ENCODE data around the gene MOB2. TPM values are rescaled to one million over a fixed set of nuclear protein-coding genes. Genes with fewer than 3 reads are reported as not detected.

MOB2 gene
- total RNA-seq, 2 experiments from 2014 or later: 15.3 TPM

- no peak for DNase-seq
- Mint-ChIP-seq H3K4me1 (peaks cover 3% of the 10 kb centered on the region), H3K9me3 (ENCODE audit: low read depth) (no peaks in the 10 kb centered on the region), H3K36me3 (ENCODE audit: low read depth) (peaks cover 9% of the 10 kb centered on the region), H3K27ac (no peak overlapping the region), H3K4me3 (no peak overlapping the region), H3K27me3 (no peaks in the 10 kb centered on the region)
- no peak for ATAC-seq
- POLR2A ChIA-PET: no interaction called here
- CTCF ChIA-PET: interaction anchor here (1.0 kb wide), 1 partner anchor 11 kb away, joined by 3 read pairs; no protein-coding TSS in a partner anchor
- intact Hi-C loops (cut with DNase I, micrococcal nuclease): no loop called here
These were observed 5.1 kb downstream of the MOB2 start for GRCh38 chr11:1481483-1481825.

DNA sequence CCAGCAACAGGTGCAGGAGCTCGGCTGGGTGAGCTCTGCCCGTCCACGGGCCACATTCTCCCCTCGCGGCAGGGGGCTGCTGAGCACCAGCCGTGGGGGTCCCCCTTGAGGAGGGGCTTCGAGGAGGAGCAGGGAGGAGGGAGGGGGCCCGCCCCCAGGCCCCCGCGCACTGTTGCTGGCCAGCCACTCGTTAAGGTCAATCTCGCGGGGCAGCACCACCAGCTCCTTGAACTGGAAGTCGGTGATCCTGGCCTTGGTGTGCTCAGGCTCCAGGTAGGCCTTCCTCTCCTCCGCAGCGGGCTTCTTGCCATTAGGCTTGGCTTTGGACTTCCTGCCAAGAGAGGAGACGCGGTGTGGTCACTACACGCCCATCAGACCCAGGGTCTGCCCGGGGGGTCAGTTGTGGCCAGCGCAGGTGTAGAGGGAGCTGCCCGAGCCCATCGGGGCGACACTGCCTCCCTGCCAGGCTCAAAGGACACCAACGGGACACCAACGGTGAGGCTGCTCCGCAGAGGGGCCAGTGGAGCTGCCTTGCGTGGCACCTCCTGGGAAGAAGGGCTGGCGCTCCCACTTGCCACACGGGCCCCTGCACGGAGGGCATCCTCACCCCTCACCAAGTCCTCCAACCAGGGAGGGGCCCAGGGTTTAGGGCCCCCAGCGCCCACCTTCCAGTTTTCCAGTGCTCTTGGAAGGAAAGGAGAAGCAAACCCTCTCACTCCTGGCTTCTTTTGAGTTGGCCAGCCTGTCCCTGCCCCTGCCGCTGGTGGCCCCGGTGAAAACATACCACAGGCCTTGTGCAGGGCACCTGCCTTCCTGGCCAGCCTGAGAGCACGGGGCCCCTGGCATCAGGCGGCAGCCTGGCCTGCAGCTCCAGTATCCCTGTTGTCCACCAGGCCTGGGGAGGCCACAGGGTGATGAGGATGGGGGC is 5.8 kb downstream of the MOB2 start:
- peaks cover 3% of the 10 kb centered on the region for H3K4me1 Mint-ChIP-seq
- H3K27ac Mint-ChIP-seq: no peak overlapping the region
- no peaks in the 10 kb centered on the region for H3K9me3 Mint-ChIP-seq (ENCODE audit: low read depth)
- peaks cover 9% of the 10 kb centered on the region for H3K36me3 Mint-ChIP-seq (ENCODE audit: low read depth)
- ChIA-PET CTCF (interaction anchor here (0.6 kb wide), 1 partner anchor 41 kb away, joined by 3 read pairs; no protein-coding TSS in a partner anchor), POLR2A (no interaction called here)
- intact Hi-C loops (cut with DNase I, micrococcal nuclease): no loop called here
- DNase-seq (no peak), ATAC-seq (no peak)
- H3K4me3 Mint-ChIP-seq: no peak overlapping the region
- no peaks in the 10 kb centered on the region for H3K27me3 Mint-ChIP-seq

DNA sequence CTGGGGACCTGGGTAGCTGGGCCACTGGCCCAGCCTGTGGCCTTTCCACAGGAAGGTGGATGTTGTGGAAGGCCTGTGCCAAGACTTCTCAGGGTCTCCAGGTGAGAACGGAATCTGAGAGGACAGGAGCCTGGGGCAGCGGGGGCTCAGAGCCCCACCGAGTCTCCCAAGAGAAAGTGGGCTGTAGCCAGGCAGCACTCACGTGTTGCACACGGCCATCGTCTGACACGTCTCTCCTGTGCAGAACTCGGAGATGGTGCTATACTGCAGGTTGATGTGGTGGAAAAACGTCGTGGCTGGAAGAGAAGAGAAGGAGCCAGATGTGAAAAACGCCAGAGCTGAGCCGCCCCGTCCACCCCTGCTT is 6.4 kb downstream of the MOB2 start:
- Mint-ChIP-seq H3K4me3 (no peak overlapping the region), H3K4me1 (peaks cover 2% of the 10 kb centered on the region), H3K36me3 (ENCODE audit: low read depth) (peaks cover 9% of the 10 kb centered on the region), H3K9me3 (ENCODE audit: low read depth) (no peaks in the 10 kb centered on the region), H3K27me3 (no peaks in the 10 kb centered on the region), H3K27ac (no peak overlapping the region)
- intact Hi-C loops (cut with DNase I, micrococcal nuclease): no loop called here
- POLR2A ChIA-PET: no interaction called here
- ATAC-seq: no peak
- no peak for DNase-seq
- CTCF ChIA-PET: interaction anchor here (0.6 kb wide), 1 partner anchor 41 kb away, joined by 3 read pairs; no protein-coding TSS in a partner anchor

GRCh38 chr11:1479678-1480118 is 6.9 kb downstream of the MOB2 start:
- Mint-ChIP-seq H3K27ac (no peak overlapping the region), H3K27me3 (no peaks in the 10 kb centered on the region), H3K4me3 (no peak overlapping the region), H3K4me1 (no peaks in the 10 kb centered on the region), H3K36me3 (ENCODE audit: low read depth) (peaks cover 9% of the 10 kb centered on the region), H3K9me3 (ENCODE audit: low read depth) (no peaks in the 10 kb centered on the region)
- DNase-seq: no peak
- intact Hi-C loops (cut with DNase I, micrococcal nuclease): no loop called here
- ChIA-PET CTCF (no interaction called here), POLR2A (no interaction called here)
- ATAC-seq: no peak

DNA sequence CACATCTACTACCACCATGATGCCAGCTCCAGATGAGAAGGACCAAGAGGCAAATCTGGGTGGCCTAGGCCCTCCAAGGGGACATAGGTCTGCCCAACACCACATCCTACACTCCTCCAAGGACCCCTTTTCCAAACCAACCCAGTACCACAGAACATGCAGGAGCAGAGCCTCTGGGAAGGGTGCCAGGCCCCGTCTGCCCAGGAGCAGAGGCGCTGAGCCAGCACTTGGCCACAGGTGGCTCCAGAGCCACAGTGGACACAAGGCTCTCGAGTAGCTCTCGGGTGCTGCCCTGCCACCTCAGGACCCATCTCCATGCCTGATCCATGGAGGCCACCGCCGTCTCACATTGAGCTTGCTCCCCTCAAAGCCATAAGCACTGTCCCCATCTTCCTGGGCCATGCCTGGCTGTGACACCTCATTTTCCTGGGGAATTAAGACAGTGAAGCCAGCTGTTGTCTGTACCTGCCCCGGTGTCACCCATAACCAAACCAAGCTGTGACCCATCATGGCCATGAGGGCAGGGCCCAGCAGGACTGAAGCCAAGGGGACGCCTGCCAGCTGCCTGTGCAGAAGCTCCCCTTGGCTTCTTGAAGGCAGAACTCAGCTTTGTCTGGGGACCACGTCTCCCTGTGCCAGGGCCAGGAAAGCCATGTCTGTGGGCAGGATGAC is 7.4 kb downstream of the MOB2 start:
- CTCF ChIA-PET: no interaction called here
- no peak overlapping the region for H3K4me3 Mint-ChIP-seq
- no peaks in the 10 kb centered on the region for H3K27me3 Mint-ChIP-seq
- intact Hi-C loops (cut with DNase I, micrococcal nuclease): no loop called here
- POLR2A ChIA-PET: no interaction called here
- ATAC-seq: no peak
- peaks cover 9% of the 10 kb centered on the region for H3K36me3 Mint-ChIP-seq (ENCODE audit: low read depth)
- no peaks in the 10 kb centered on the region for H3K9me3 Mint-ChIP-seq (ENCODE audit: low read depth)
- H3K27ac Mint-ChIP-seq: no peak overlapping the region
- DNase-seq: no peak
- H3K4me1 Mint-ChIP-seq: no peaks in the 10 kb centered on the region

- DNase-seq (no peak), ATAC-seq (no peak)
- POLR2A ChIA-PET: no interaction called here
- no peak overlapping the region for H3K4me3 Mint-ChIP-seq
- no peaks in the 10 kb centered on the region for H3K27me3 Mint-ChIP-seq
- no peak overlapping the region for H3K27ac Mint-ChIP-seq
- peaks cover 9% of the 10 kb centered on the region for H3K36me3 Mint-ChIP-seq (ENCODE audit: low read depth)
- intact Hi-C loops (cut with DNase I, micrococcal nuclease): no loop called here
- H3K9me3 Mint-ChIP-seq (ENCODE audit: low read depth): no peaks in the 10 kb centered on the region
- H3K4me1 Mint-ChIP-seq: no peaks in the 10 kb centered on the region
- CTCF ChIA-PET: no interaction called here
These were observed 8.0 kb downstream of the MOB2 start for GRCh38 chr11:1478544-1478943.

DNA sequence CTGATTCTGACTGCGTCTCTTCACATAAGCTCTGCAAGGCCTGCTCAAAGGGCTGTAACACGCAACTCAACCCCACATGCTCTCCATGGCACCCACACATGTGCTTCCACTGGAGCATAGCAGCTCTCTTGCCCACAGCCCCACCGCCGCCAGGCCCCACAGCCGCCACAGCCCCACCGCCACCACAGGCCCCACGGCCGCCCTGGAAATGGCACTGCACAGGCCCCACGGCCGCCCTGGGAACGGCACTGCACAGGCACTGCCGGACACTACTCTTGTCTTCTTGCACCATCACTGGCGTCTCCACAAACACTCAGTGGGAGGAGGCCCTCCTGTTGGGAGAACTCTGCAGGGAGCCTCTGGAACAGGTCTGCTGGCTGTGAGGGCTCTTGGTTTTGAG is 8.6 kb downstream of the MOB2 start:
- Mint-ChIP-seq H3K4me3 (no peak overlapping the region), H3K27me3 (no peaks in the 10 kb centered on the region), H3K27ac (no peak overlapping the region), H3K4me1 (no peaks in the 10 kb centered on the region), H3K9me3 (ENCODE audit: low read depth) (no peaks in the 10 kb centered on the region), H3K36me3 (ENCODE audit: low read depth) (peaks cover 9% of the 10 kb centered on the region)
- ATAC-seq (no peak), DNase-seq (no peak)
- intact Hi-C loops (cut with DNase I, micrococcal nuclease): no loop called here
- ChIA-PET POLR2A (no interaction called here), CTCF (interaction anchor here (0.7 kb wide), 1 partner anchor 31 kb away, joined by 3 read pairs; no protein-coding TSS in a partner anchor)

- no peak for ATAC-seq
- Mint-ChIP-seq H3K27ac (no peak overlapping the region), H3K4me3 (no peak overlapping the region), H3K9me3 (ENCODE audit: low read depth) (no peaks in the 10 kb centered on the region), H3K27me3 (no peaks in the 10 kb centered on the region), H3K36me3 (ENCODE audit: low read depth) (peaks cover 9% of the 10 kb centered on the region), H3K4me1 (no peaks in the 10 kb centered on the region)
- no peak for DNase-seq
- ChIA-PET CTCF (interaction anchor here (0.5 to 0.7 kb wide), 2 partner anchors 30 to 1011 kb away, joined by 3 read pairs; no protein-coding TSS in a partner anchor), POLR2A (no interaction called here)
- intact Hi-C loops (cut with DNase I, micrococcal nuclease): no loop called here
These were observed 9.4 kb downstream of the MOB2 start for GRCh38 chr11:1476940-1477736.

GRCh38 chr11:1475841-1476240 is 10.7 kb downstream of the MOB2 start:
- ChIA-PET POLR2A (no interaction called here), CTCF (no interaction called here)
- Mint-ChIP-seq H3K36me3 (ENCODE audit: low read depth) (peaks cover 9% of the 10 kb centered on the region), H3K9me3 (ENCODE audit: low read depth) (no peaks in the 10 kb centered on the region), H3K27ac (no peak overlapping the region), H3K27me3 (no peaks in the 10 kb centered on the region), H3K4me1 (no peaks in the 10 kb centered on the region), H3K4me3 (no peak overlapping the region)
- intact Hi-C loops (cut with DNase I, micrococcal nuclease): no loop called here
- no peak for ATAC-seq
- no peak for DNase-seq

- intact Hi-C loops (cut with DNase I, micrococcal nuclease): no loop called here
- H3K36me3 Mint-ChIP-seq (ENCODE audit: low read depth): peaks cover 9% of the 10 kb centered on the region
- no peak overlapping the region for H3K27ac Mint-ChIP-seq
- ATAC-seq (no peak), DNase-seq (no peak)
- ChIA-PET POLR2A (no interaction called here), CTCF (no interaction called here)
- no peak overlapping the region for H3K4me3 Mint-ChIP-seq
- H3K4me1 Mint-ChIP-seq: no peaks in the 10 kb centered on the region
- H3K27me3 Mint-ChIP-seq: no peaks in the 10 kb centered on the region
- no peaks in the 10 kb centered on the region for H3K9me3 Mint-ChIP-seq (ENCODE audit: low read depth)
These were observed 12.8 kb downstream of the MOB2 start for GRCh38 chr11:1473786-1474185.

GRCh38 chr11:1473011-1473628 is 13.5 kb downstream of the MOB2 start:
- ATAC-seq: no peak
- Mint-ChIP-seq H3K27me3 (no peaks in the 10 kb centered on the region), H3K36me3 (ENCODE audit: low read depth) (peaks cover 3% of the 10 kb centered on the region)

More at GRCh38 chr11:1473011-1473628, 13.5 kb downstream of the MOB2 start:
- intact Hi-C loops (cut with DNase I, micrococcal nuclease): no loop called here
- DNase-seq: no peak
- ChIA-PET POLR2A (no interaction called here), CTCF (no interaction called here)
- H3K9me3 Mint-ChIP-seq (ENCODE audit: low read depth): no peaks in the 10 kb centered on the region
- H3K4me1 Mint-ChIP-seq: no peaks in the 10 kb centered on the region
- H3K4me3 Mint-ChIP-seq: no peak overlapping the region
- H3K27ac Mint-ChIP-seq: no peak overlapping the region
